GM19239 (cell line): ENCODE results near the gene TUSC1.

ENCODE experiments used
- DNase-seq: peaks from one replicate; pipeline ENCODE4 v3.0.0; 2011; ENCODE audit warnings: low spot score; ENCODE audit not compliant: insufficient read length
- FAIRE-seq: peaks from 2 replicates; lab custom pipeline; 2011; peaks lifted over from hg19 to GRCh38; lab: Jason Lieb, UNC

TUSC1 gene

GRCh38 chr9:25629231-25629630, 49.0 kb downstream of the TUSC1 start:
- no peak for FAIRE-seq
- no peak for DNase-seq
